NCI-H2196 (cell line): Measurements from ENCODE around the gene TFDP1.
A peak's percentile ranks its signal among the peaks of the same experiment; 100 is the strongest.
"Not testable (repeated sequence)": the region's sequence is repeated elsewhere in the genome, so short reads cannot be mapped to it uniquely, and the experiment has no call there.

Experiments used
- DNase-seq: peaks from one replicate; lab custom pipeline; 2025; ENCODE audit not compliant: unreplicated experiment; lab: John Stamatoyannopoulos, UW

The TFDP1 gene

GRCh38 chr13:113550453-113550852, 34.1 kb upstream of the TFDP1 start:
- DNase-seq, result no peak

GRCh38 chr13:113551081-113552000, 33.2 kb upstream of the TFDP1 start:
- no peak for DNase-seq

- DNase-seq, result no peak
Measured at GRCh38 chr13:113552079-113552478, 32.5 kb upstream of the TFDP1 start.

GRCh38 chr13:113552786-113553434, 31.6 kb upstream of the TFDP1 start:
- DNase-seq, result no peak

GRCh38 chr13:113553511-113554332, 30.8 kb upstream of the TFDP1 start:
- no peak for DNase-seq

GRCh38 chr13:113554333-113554700, 30.2 kb upstream of the TFDP1 start:
- DNase-seq, result no peak

- DNase-seq, result no peak
Measured at GRCh38 chr13:113555141-113555540, 29.4 kb upstream of the TFDP1 start.

GRCh38 chr13:113557013-113557412, 27.5 kb upstream of the TFDP1 start:
- no peak for DNase-seq

- no peak for DNase-seq
Measured at GRCh38 chr13:113558461-113558860, 26.1 kb upstream of the TFDP1 start.

- DNase-seq, result no peak
Measured at GRCh38 chr13:113559061-113559460, 25.5 kb upstream of the TFDP1 start.

GRCh38 chr13:113559901-113560644, 24.5 kb upstream of the TFDP1 start:
- no peak for DNase-seq

- no peak for DNase-seq
Measured at GRCh38 chr13:113560645-113561416, 23.7 kb upstream of the TFDP1 start.

GRCh38 chr13:113561417-113562084, 23.0 kb upstream of the TFDP1 start:
- no peak for DNase-seq

- peak; percentile 12 for DNase-seq
Measured at GRCh38 chr13:113562085-113562749, 22.3 kb upstream of the TFDP1 start.

- DNase-seq, result no peak
Measured at GRCh38 chr13:113562844-113563243, 21.7 kb upstream of the TFDP1 start.

- not testable (repeated sequence) for DNase-seq
Measured at GRCh38 chr13:113563511-113563910, 21.0 kb upstream of the TFDP1 start.

GRCh38 chr13:113564331-113565023, 20.1 kb upstream of the TFDP1 start:
- no peak for DNase-seq

GRCh38 chr13:113565526-113566226, 18.9 kb upstream of the TFDP1 start:
- no peak for DNase-seq
